Stimulated activated naive CD8-positive, alpha-beta T cell treated with anti-CD3 and anti-CD28 coated beads, Interleukin-15, Interleukin-2, amounts not matched to agents 100 ng/mL and 50 ng/mL, for 24 hours (primary cell): ENCODE measurements around the gene SLC25A3.
A peak's percentile ranks its signal among the peaks of the same experiment; 100 is the strongest.
"Not testable (repeated sequence)": the region's sequence is repeated elsewhere in the genome, so short reads cannot be mapped to it uniquely, and the experiment has no call there.

ENCODE experiments used
- H3K27ac Mint-ChIP-seq: one replicate; pipeline ENCODE4 v1.8.0; 2021; ENCODE audit warnings: mild to moderate bottlenecking, mixed read lengths
- H3K27me3 Mint-ChIP-seq: one replicate; pipeline ENCODE4 v1.8.0; 2021; ENCODE audit warnings: mixed read lengths
- H3K36me3 Mint-ChIP-seq: one replicate; pipeline ENCODE4 v1.8.0; 2021; ENCODE audit warnings: low read depth, mixed read lengths
- H3K4me1 Mint-ChIP-seq: one replicate; pipeline ENCODE4 v1.8.0; 2021; ENCODE audit warnings: low read depth, mixed read lengths
- H3K4me3 Mint-ChIP-seq: one replicate; pipeline ENCODE4 v1.8.0; 2021; ENCODE audit warnings: mild to moderate bottlenecking, mixed read lengths
- H3K9me3 Mint-ChIP-seq: one replicate; pipeline ENCODE4 v1.8.0; 2021; ENCODE audit warnings: mixed read lengths

Gene SLC25A3

GRCh38 chr12:98580695-98581094, 12.8 kb upstream of the SLC25A3 start:
- H3K27me3 Mint-ChIP-seq = no peaks in the 10 kb centered on the region
- no peaks in the 10 kb centered on the region for H3K36me3 Mint-ChIP-seq
- H3K4me1 Mint-ChIP-seq = no peaks in the 10 kb centered on the region
- H3K27ac Mint-ChIP-seq = no peak overlapping the region
- H3K9me3 Mint-ChIP-seq = no peaks in the 10 kb centered on the region
- H3K4me3 Mint-ChIP-seq = no peak overlapping the region

- Mint-ChIP-seq H3K4me1 (no peaks in the 10 kb centered on the region), H3K36me3 (no peaks in the 10 kb centered on the region), H3K4me3 (no peak overlapping the region), H3K9me3 (no peaks in the 10 kb centered on the region), H3K27me3 (no peaks in the 10 kb centered on the region), H3K27ac (no peak overlapping the region)
These were observed 12.4 kb upstream of the SLC25A3 start for GRCh38 chr12:98581101-98581500.

- no peak overlapping the region for H3K27ac Mint-ChIP-seq
- H3K36me3 Mint-ChIP-seq = no peaks in the 10 kb centered on the region
- no peak overlapping the region for H3K4me3 Mint-ChIP-seq
- H3K4me1 Mint-ChIP-seq = no peaks in the 10 kb centered on the region
- no peaks in the 10 kb centered on the region for H3K27me3 Mint-ChIP-seq
- H3K9me3 Mint-ChIP-seq = no peaks in the 10 kb centered on the region
These were observed 11.4 kb upstream of the SLC25A3 start for GRCh38 chr12:98582093-98582492.

- Mint-ChIP-seq H3K27me3 (no peaks in the 10 kb centered on the region), H3K36me3 (no peaks in the 10 kb centered on the region)
These were observed 6.4 kb upstream of the SLC25A3 start for GRCh38 chr12:98587084-98587483.

GRCh38 chr12:98591209-98591608, 2.3 kb upstream of the SLC25A3 start:
- Mint-ChIP-seq H3K4me3 (no peak overlapping the region), H3K4me1 (peaks cover 23% of the 10 kb centered on the region), H3K36me3 (peaks cover 24% of the 10 kb centered on the region), H3K9me3 (no peaks in the 10 kb centered on the region), H3K27ac (no peak overlapping the region), H3K27me3 (no peaks in the 10 kb centered on the region)

More at GRCh38 chr12:98587084-98587483, 6.4 kb upstream of the SLC25A3 start:
- no peak overlapping the region for H3K27ac Mint-ChIP-seq
- H3K9me3 Mint-ChIP-seq = no peaks in the 10 kb centered on the region
- H3K4me1 Mint-ChIP-seq = no peaks in the 10 kb centered on the region
- H3K4me3 Mint-ChIP-seq = no peak overlapping the region

GRCh38 chr12:98592825-98593322, 612 bp upstream of the SLC25A3 start:
- Mint-ChIP-seq H3K27ac (peak overlapping the region; percentile 98), H3K4me1 (peaks cover 36% of the 10 kb centered on the region), H3K36me3 (peaks cover 40% of the 10 kb centered on the region), H3K4me3 (peak overlapping the region; percentile 99), H3K9me3 (no peaks in the 10 kb centered on the region), H3K27me3 (no peaks in the 10 kb centered on the region)

- H3K36me3 Mint-ChIP-seq = peaks cover 50% of the 10 kb centered on the region
- peak overlapping the region; percentile 98 for H3K27ac Mint-ChIP-seq
- peak overlapping the region; percentile 99 for H3K4me3 Mint-ChIP-seq
- no peaks in the 10 kb centered on the region for H3K27me3 Mint-ChIP-seq
- H3K9me3 Mint-ChIP-seq = no peaks in the 10 kb centered on the region
- peaks cover 42% of the 10 kb centered on the region for H3K4me1 Mint-ChIP-seq
These were observed 757 bp downstream of the SLC25A3 start for GRCh38 chr12:98594050-98594835.

GRCh38 chr12:98595243-98595988, 1.9 kb downstream of the SLC25A3 start:
- no peaks in the 10 kb centered on the region for H3K27me3 Mint-ChIP-seq
- H3K9me3 Mint-ChIP-seq = no peaks in the 10 kb centered on the region

GRCh38 chr12:98597313-98597712, 3.8 kb downstream of the SLC25A3 start:
- Mint-ChIP-seq H3K36me3 (peaks cover 77% of the 10 kb centered on the region), H3K27ac (peak overlapping the region; percentile 68), H3K4me3 (peak overlapping the region; percentile 99), H3K4me1 (peaks cover 42% of the 10 kb centered on the region)
- H3K27me3 Mint-ChIP-seq, H3K9me3 Mint-ChIP-seq: not testable (repeated sequence)

More at GRCh38 chr12:98595243-98595988, 1.9 kb downstream of the SLC25A3 start:
- peak overlapping the region; percentile 99 for H3K4me3 Mint-ChIP-seq
- peaks cover 42% of the 10 kb centered on the region for H3K4me1 Mint-ChIP-seq
- peak overlapping the region; percentile 84 for H3K27ac Mint-ChIP-seq
- peaks cover 58% of the 10 kb centered on the region for H3K36me3 Mint-ChIP-seq

- Mint-ChIP-seq H3K4me3 (no peak overlapping the region), H3K36me3 (peaks cover 64% of the 10 kb centered on the region), H3K27ac (no peak overlapping the region), H3K4me1 (peaks cover 17% of the 10 kb centered on the region), H3K27me3 (no peaks in the 10 kb centered on the region), H3K9me3 (no peaks in the 10 kb centered on the region)
These were observed 8.4 kb downstream of the SLC25A3 start for GRCh38 chr12:98601924-98602323.

- Mint-ChIP-seq H3K4me1 (peaks cover 11% of the 10 kb centered on the region), H3K27me3 (no peaks in the 10 kb centered on the region), H3K9me3 (no peaks in the 10 kb centered on the region), H3K27ac (no peak overlapping the region), H3K36me3 (peaks cover 27% of the 10 kb centered on the region), H3K4me3 (no peak overlapping the region)
These were observed 13.0 kb downstream of the SLC25A3 start for GRCh38 chr12:98606359-98606988.

- H3K27me3 Mint-ChIP-seq = no peaks in the 10 kb centered on the region
- no peaks in the 10 kb centered on the region for H3K36me3 Mint-ChIP-seq
- H3K27ac Mint-ChIP-seq = no peak overlapping the region
- no peaks in the 10 kb centered on the region for H3K9me3 Mint-ChIP-seq
- peaks cover 22% of the 10 kb centered on the region for H3K4me1 Mint-ChIP-seq
- H3K4me3 Mint-ChIP-seq = no peak overlapping the region
These were observed 17.1 kb downstream of the SLC25A3 start for GRCh38 chr12:98610596-98610995.

- Mint-ChIP-seq H3K4me1 (peaks cover 11% of the 10 kb centered on the region), H3K36me3 (no peaks in the 10 kb centered on the region)
These were observed 19.3 kb downstream of the SLC25A3 start for GRCh38 chr12:98612696-98613334.

GRCh38 chr12:98618952-98619351, 25.5 kb downstream of the SLC25A3 start:
- peaks cover 4% of the 10 kb centered on the region for H3K36me3 Mint-ChIP-seq
- H3K9me3 Mint-ChIP-seq = no peaks in the 10 kb centered on the region
- no peak overlapping the region for H3K27ac Mint-ChIP-seq
- H3K27me3 Mint-ChIP-seq = no peaks in the 10 kb centered on the region
- peaks cover 7% of the 10 kb centered on the region for H3K4me1 Mint-ChIP-seq
- H3K4me3 Mint-ChIP-seq = no peak overlapping the region

More at GRCh38 chr12:98612696-98613334, 19.3 kb downstream of the SLC25A3 start:
- H3K27ac Mint-ChIP-seq = peak overlapping the region; percentile 50
- H3K4me3 Mint-ChIP-seq = no peak overlapping the region
- H3K9me3 Mint-ChIP-seq = no peaks in the 10 kb centered on the region
- no peaks in the 10 kb centered on the region for H3K27me3 Mint-ChIP-seq
